ENCODE data around the gene CEMIP.

DNA sequence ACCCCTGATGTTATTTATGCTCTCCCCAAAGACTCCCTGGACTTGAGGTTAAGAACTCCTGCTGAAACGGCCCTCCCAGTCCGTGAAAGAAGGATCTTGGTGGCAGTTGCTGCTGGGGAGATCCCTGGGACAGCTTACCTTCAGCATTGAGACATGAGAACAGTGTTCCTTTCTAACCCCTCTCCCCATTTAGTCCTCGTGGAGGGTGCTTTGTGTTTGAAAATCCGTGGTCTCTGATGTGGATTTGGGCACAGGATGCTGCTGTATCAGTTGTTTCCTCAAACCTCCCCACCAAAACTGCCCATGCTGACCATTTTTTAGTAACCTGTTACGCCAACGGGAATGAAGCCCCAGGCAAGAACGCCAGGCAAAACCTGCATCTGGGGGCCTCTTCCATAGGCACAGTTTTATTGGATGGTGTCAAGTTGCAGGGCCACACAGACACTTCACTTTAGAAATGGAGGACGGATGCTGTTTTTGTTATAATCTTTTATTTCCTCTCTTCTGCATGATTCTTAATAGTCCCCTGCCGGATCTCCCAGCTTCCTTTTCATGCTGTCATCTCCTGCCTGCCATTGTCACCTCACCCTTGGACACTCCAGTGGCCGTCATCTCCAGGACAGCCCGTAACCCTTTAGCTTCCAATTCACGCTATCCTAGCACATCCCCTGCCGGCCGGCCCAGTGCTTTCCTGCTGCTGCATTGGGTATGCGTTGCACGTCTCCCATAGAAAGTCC, 31.7 kb upstream of the CEMIP start:
- no peak for TF ChIP-seq POLR2A (IDR thresholded peaks at IDR 0.05)
- TF ChIP-seq, protein P1, sequence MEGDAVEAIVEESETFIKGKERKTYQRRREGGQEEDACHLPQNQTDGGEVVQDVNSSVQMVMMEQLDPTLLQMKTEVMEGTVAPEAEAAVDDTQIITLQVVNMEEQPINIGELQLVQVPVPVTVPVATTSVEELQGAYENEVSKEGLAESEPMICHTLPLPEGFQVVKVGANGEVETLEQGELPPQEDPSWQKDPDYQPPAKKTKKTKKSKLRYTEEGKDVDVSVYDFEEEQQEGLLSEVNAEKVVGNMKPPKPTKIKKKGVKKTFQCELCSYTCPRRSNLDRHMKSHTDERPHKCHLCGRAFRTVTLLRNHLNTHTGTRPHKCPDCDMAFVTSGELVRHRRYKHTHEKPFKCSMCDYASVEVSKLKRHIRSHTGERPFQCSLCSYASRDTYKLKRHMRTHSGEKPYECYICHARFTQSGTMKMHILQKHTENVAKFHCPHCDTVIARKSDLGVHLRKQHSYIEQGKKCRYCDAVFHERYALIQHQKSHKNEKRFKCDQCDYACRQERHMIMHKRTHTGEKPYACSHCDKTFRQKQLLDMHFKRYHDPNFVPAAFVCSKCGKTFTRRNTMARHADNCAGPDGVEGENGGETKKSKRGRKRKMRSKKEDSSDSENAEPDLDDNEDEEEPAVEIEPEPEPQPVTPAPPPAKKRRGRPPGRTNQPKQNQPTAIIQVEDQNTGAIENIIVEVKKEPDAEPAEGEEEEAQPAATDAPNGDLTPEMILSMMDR (IDR thresholded peaks at IDR 0.05): no peak
